DMS114 treated with DMSO at 0.1 percent for 48 hours (cell line): ENCODE results near the gene CAMK1G.

ENCODE experiments used
- DNase-seq: peaks from one replicate; lab custom pipeline; 2025; ENCODE audit not compliant: unreplicated experiment; lab: John Stamatoyannopoulos, UW

Gene CAMK1G

GRCh38 chr1:209657918-209658317, 74.4 kb downstream of the CAMK1G start:
- no peak for DNase-seq

- DNase-seq = no peak
Observed at GRCh38 chr1:209659909-209660308, 76.4 kb downstream of the CAMK1G start.

- no peak for DNase-seq
Observed at GRCh38 chr1:209661071-209661470, 77.6 kb downstream of the CAMK1G start.

- DNase-seq = no peak
Observed at GRCh38 chr1:209662879-209663327, 79.4 kb downstream of the CAMK1G start.
